Measurements from ENCODE around the gene ZFYVE21.

- TF ChIP-seq CTCF (IDR thresholded peaks at IDR 0.05) (no peak), MAZ (IDR thresholded peaks at IDR 0.05; ENCODE audit: borderline replicate concordance, low read depth, low read length) (no peak), SREBF2 (IDR thresholded peaks at IDR 0.05) (no peak), POLR2A (IDR thresholded peaks at IDR 0.05; ENCODE audit: low read length) (no peak), RNF2 (IDR thresholded peaks at IDR 0.05; ENCODE audit: borderline replicate concordance, low read depth) (no peak)
Observed at GRCh38 chr14:103728141-103728540, 12.5 kb downstream of the ZFYVE21 start.

All from A549 (cell line).